Measurements from ENCODE around the gene KIRREL2. TPM values are rescaled to one million over a fixed set of nuclear protein-coding genes. Genes with fewer than 3 reads are reported as not detected.

Gene KIRREL2
- total RNA-seq, 1 experiment from 2014 or later = 0.26 TPM

DNA sequence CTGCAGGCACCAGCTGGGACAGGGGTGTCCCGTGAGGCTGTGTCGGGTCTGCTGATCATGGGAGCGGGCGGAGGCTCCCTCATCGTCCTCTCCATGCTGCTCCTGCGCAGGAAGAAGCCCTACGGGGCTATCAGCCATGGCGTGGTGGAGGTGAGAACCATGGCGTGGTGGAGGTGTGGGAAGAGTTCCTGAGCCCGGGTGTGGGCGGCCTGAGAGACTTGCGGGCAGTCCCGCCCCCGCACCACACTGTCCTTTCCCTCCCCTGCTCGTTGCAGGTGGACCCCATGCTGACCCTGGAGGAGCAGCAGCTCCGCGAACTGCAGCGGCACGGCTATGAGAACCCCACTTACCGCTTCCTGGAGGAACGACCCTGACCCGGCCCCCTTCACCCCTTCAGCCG lies 22.4 kb downstream of the KIRREL2 start:
- TF ChIP-seq CTCF (IDR thresholded peaks at IDR 0.05; ENCODE audit: unreplicated experiment) = no peak
- Mint-ChIP-seq H3K27ac (ENCODE audit: unreplicated experiment) (no peak overlapping the region), H3K27me3 (ENCODE audit: unreplicated experiment) (peaks cover 54% of the 10 kb centered on the region), H3K36me3 (ENCODE audit: insufficient read depth, unreplicated experiment) (no peaks in the 10 kb centered on the region), H3K4me1 (ENCODE audit: low read depth, unreplicated experiment) (peaks cover 7% of the 10 kb centered on the region), H3K9me3 (ENCODE audit: low read depth, unreplicated experiment) (no peaks in the 10 kb centered on the region), H3K4me3 (ENCODE audit: low read depth, unreplicated experiment) (no peak overlapping the region)
- CTCF ChIA-PET = interaction anchor here (0.6 to 1.6 kb wide), 4 partner anchors 11 to 113 kb away, joined by 3 to 11 read pairs (median 5); partner anchors contain the start of gene APLP1
- BruUV-seq (replicated peaks) = no TSS peak
- intact Hi-C loops (cut with micrococcal nuclease; ENCODE audit: unreplicated experiment) = no loop called here
- no peak for DNase-seq

- H3K27ac Mint-ChIP-seq (ENCODE audit: unreplicated experiment) = no peak overlapping the region
- H3K4me1 Mint-ChIP-seq (ENCODE audit: low read depth, unreplicated experiment) = peaks cover 7% of the 10 kb centered on the region
These were observed 23.1 kb downstream of the KIRREL2 start for GRCh38 chr19:35879770-35880317.

GRCh38 chr19:35882114-35882832 lies 25.6 kb downstream of the KIRREL2 start:
- TF ChIP-seq CTCF (IDR thresholded peaks at IDR 0.05; ENCODE audit: unreplicated experiment) = peak; percentile 38
- peak; percentile 61 for DNase-seq
- CTCF ChIA-PET = interaction anchor here (0.7 to 3.4 kb wide), 3 partner anchors 48 to 109 kb away, joined by 3 to 20 read pairs (median 5); no protein-coding TSS in a partner anchor
- no TSS peak for BruUV-seq (replicated peaks)
- no peaks in the 10 kb centered on the region for H3K9me3 Mint-ChIP-seq (ENCODE audit: low read depth, unreplicated experiment)
- H3K36me3 Mint-ChIP-seq (ENCODE audit: insufficient read depth, unreplicated experiment) = peaks cover 2% of the 10 kb centered on the region
- peaks cover 30% of the 10 kb centered on the region for H3K27me3 Mint-ChIP-seq (ENCODE audit: unreplicated experiment)
- no peak overlapping the region for H3K27ac Mint-ChIP-seq (ENCODE audit: unreplicated experiment)
- H3K4me1 Mint-ChIP-seq (ENCODE audit: low read depth, unreplicated experiment) = peaks cover 7% of the 10 kb centered on the region
- no peak overlapping the region for H3K4me3 Mint-ChIP-seq (ENCODE audit: low read depth, unreplicated experiment)
- intact Hi-C loops (cut with micrococcal nuclease; ENCODE audit: unreplicated experiment) = loop anchor here (1.0 kb wide), 1 partner anchor 49 kb away; no protein-coding TSS in a partner anchor

More at GRCh38 chr19:35879770-35880317, 23.1 kb downstream of the KIRREL2 start:
- no TSS peak for BruUV-seq (replicated peaks)
- Mint-ChIP-seq H3K27me3 (ENCODE audit: unreplicated experiment) (peaks cover 49% of the 10 kb centered on the region), H3K4me3 (ENCODE audit: low read depth, unreplicated experiment) (no peak overlapping the region), H3K36me3 (ENCODE audit: insufficient read depth, unreplicated experiment) (no peaks in the 10 kb centered on the region), H3K9me3 (ENCODE audit: low read depth, unreplicated experiment) (no peaks in the 10 kb centered on the region)
- CTCF ChIA-PET = interaction anchor here (0.6 to 1.6 kb wide), 5 partner anchors 12 to 139 kb away, joined by 3 to 11 read pairs (median 5); partner anchors contain the start of gene APLP1
- DNase-seq = peak; percentile 94
- intact Hi-C loops (cut with micrococcal nuclease; ENCODE audit: unreplicated experiment) = no loop called here
- no peak for TF ChIP-seq CTCF (IDR thresholded peaks at IDR 0.05; ENCODE audit: unreplicated experiment)

DNA sequence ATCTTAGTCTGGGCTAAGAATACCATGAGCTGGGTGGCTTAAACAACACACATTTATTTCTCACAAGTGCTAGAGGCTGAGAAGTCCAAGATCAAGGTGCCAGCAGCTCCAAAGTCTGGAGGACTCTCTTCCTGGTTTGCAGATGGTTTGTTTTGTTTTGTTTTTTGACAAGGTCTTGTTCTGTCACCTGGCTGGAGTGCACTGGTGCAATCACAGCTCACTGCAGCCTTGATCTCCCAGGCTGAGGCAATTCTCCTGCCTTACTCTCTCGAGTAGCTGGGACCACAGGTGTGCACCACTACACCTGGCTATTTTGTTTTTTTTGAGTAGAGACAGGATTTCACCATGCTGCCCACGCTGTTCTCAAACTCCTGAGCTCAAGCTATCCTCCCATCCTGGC lies 27.2 kb downstream of the KIRREL2 start:
- intact Hi-C loops (cut with micrococcal nuclease; ENCODE audit: unreplicated experiment) = no loop called here
- CTCF ChIA-PET = interaction anchor here (0.7 to 3.4 kb wide), 3 partner anchors 48 to 153 kb away, joined by 3 to 20 read pairs (median 5); no protein-coding TSS in a partner anchor
- Mint-ChIP-seq H3K27ac (ENCODE audit: unreplicated experiment) (no peak overlapping the region), H3K4me1 (ENCODE audit: low read depth, unreplicated experiment) (peaks cover 7% of the 10 kb centered on the region), H3K4me3 (ENCODE audit: low read depth, unreplicated experiment) (no peak overlapping the region), H3K9me3 (ENCODE audit: low read depth, unreplicated experiment) (no peaks in the 10 kb centered on the region), H3K27me3 (ENCODE audit: unreplicated experiment) (peaks cover 13% of the 10 kb centered on the region), H3K36me3 (ENCODE audit: insufficient read depth, unreplicated experiment) (peaks cover 16% of the 10 kb centered on the region)
- TF ChIP-seq CTCF (IDR thresholded peaks at IDR 0.05; ENCODE audit: unreplicated experiment) = no peak
- no TSS peak for BruUV-seq (replicated peaks)
- DNase-seq = no peak
